Measurements from ENCODE around the gene STK25. TPM values are rescaled to one million over a fixed set of nuclear protein-coding genes. Genes with fewer than 3 reads are reported as not detected.

STK25 gene
- polyA plus RNA-seq, 1 donor from 2014 or later: 580 TPM

DNA sequence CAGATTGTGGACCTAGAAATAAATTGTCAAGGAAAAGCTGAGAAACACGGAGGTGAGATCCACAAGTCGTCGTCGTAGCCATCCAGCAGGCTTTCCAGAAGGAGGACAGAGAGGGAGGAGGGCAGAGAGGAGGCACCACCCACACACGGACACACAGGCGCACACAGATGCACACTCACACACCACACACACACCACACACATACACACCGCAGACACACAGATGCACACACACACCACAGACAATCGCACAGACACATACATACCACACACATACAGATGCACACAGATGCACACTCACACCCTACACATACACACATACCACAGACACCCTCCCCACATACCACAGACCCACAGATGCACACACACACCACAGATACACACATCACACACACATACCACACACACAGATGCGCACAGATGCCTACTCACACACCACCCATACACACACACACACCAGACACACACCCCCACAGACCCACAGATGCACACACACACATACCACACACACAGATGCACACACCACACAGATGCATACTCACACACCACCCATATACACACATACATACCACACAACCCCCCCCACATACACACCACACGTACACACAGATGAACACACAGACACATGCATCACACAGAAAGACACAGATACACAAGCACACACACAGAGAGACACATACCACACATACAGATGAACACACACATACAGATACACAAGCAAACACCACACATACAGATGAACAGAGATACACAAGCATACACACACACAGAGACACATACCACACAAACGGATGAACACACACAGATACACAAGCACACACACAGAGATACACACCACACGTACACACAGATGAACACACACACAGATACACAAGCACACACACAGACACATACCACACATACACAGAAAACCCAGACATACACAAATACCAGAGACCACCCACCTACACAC, 37.4 kb upstream of the STK25 start:
- H3K4me2 ChIP-seq (ENCODE audit: low read length): no peak overlapping the region
- H3K9ac ChIP-seq (ENCODE audit: low read length): no peak overlapping the region

DNA sequence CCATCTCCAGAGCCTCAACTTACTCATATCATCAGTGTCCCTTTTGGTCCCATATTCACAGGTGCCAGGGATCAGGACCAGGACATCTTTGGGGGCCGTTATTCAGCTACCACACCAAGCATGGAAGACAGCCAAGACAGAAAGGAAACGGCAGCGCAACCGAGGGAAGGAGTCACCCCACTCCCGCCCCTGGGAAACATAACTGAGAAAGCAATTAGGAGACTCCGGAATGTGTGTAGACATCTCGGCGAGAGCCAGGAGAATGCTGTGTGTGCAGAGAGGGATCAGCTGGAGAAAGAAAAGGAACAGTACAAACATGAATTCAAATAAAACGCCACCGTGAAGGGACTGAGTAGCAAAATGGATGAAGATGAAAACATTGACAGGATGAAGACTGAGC, 36.7 kb upstream of the STK25 start:
- H3K27me3 ChIP-seq (ENCODE audit: insufficient read depth, low read depth, low read length): peaks cover 28% of the 10 kb centered on the region
- no peaks in the 10 kb centered on the region for H4K20me1 ChIP-seq (ENCODE audit: insufficient read depth)
- no peak overlapping the region for H3K9ac ChIP-seq (ENCODE audit: low read length)
- H3F3A ChIP-seq (ENCODE audit: insufficient read depth, low read length, poor library complexity, severe bottlenecking): no peaks in the 10 kb centered on the region
- no peaks in the 10 kb centered on the region for H3K9me3 ChIP-seq (ENCODE audit: low read length)
- H3K4me2 ChIP-seq (ENCODE audit: low read length): no peak overlapping the region
- TF ChIP-seq MXI1 (conservative IDR thresholded peaks at IDR 0.05; ENCODE audit: poor library complexity, severe bottlenecking): no peak
- no peak for TF ChIP-seq POLR2AphosphoS5 (IDR thresholded peaks at IDR 0.05)
- no peak for TF ChIP-seq SMC3 (conservative IDR thresholded peaks at IDR 0.05; ENCODE audit: poor library complexity)
- TF ChIP-seq RAD21 (conservative IDR thresholded peaks at IDR 0.05): no peak
- TF ChIP-seq, protein P1, sequence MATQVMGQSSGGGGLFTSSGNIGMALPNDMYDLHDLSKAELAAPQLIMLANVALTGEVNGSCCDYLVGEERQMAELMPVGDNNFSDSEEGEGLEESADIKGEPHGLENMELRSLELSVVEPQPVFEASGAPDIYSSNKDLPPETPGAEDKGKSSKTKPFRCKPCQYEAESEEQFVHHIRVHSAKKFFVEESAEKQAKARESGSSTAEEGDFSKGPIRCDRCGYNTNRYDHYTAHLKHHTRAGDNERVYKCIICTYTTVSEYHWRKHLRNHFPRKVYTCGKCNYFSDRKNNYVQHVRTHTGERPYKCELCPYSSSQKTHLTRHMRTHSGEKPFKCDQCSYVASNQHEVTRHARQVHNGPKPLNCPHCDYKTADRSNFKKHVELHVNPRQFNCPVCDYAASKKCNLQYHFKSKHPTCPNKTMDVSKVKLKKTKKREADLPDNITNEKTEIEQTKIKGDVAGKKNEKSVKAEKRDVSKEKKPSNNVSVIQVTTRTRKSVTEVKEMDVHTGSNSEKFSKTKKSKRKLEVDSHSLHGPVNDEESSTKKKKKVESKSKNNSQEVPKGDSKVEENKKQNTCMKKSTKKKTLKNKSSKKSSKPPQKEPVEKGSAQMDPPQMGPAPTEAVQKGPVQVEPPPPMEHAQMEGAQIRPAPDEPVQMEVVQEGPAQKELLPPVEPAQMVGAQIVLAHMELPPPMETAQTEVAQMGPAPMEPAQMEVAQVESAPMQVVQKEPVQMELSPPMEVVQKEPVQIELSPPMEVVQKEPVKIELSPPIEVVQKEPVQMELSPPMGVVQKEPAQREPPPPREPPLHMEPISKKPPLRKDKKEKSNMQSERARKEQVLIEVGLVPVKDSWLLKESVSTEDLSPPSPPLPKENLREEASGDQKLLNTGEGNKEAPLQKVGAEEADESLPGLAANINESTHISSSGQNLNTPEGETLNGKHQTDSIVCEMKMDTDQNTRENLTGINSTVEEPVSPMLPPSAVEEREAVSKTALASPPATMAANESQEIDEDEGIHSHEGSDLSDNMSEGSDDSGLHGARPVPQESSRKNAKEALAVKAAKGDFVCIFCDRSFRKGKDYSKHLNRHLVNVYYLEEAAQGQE (IDR thresholded peaks at IDR 0.05; ENCODE audit: borderline replicate concordance): no peak
- no peak for TF ChIP-seq EP300 (conservative IDR thresholded peaks at IDR 0.05; ENCODE audit: poor library complexity, severe bottlenecking)
- TF ChIP-seq EZH2 (IDR thresholded peaks at IDR 0.05; ENCODE audit: borderline replicate concordance, insufficient read depth, low read length, poor library complexity, severe bottlenecking): no peak
- TF ChIP-seq, protein P2, sequence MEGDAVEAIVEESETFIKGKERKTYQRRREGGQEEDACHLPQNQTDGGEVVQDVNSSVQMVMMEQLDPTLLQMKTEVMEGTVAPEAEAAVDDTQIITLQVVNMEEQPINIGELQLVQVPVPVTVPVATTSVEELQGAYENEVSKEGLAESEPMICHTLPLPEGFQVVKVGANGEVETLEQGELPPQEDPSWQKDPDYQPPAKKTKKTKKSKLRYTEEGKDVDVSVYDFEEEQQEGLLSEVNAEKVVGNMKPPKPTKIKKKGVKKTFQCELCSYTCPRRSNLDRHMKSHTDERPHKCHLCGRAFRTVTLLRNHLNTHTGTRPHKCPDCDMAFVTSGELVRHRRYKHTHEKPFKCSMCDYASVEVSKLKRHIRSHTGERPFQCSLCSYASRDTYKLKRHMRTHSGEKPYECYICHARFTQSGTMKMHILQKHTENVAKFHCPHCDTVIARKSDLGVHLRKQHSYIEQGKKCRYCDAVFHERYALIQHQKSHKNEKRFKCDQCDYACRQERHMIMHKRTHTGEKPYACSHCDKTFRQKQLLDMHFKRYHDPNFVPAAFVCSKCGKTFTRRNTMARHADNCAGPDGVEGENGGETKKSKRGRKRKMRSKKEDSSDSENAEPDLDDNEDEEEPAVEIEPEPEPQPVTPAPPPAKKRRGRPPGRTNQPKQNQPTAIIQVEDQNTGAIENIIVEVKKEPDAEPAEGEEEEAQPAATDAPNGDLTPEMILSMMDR (IDR thresholded peaks at IDR 0.05; ENCODE audit: poor library complexity, severe bottlenecking): no peak
- no peak for TF ChIP-seq TAF1 (IDR thresholded peaks at IDR 0.05; ENCODE audit: low read depth)
- H3K27ac ChIP-seq (ENCODE audit: low read length): no peak overlapping the region
- no peaks in the 10 kb centered on the region for H3K36me3 ChIP-seq (ENCODE audit: insufficient read depth, low read length)
- no peak overlapping the region for H2AFZ ChIP-seq (ENCODE audit: low read depth, low read length)
- H3K79me2 ChIP-seq (replicated peaks; ENCODE audit: insufficient read depth, low read length): no peaks in the 10 kb centered on the region
- H3K4me3 ChIP-seq (ENCODE audit: low read length): no peak overlapping the region
- H3K9me2 ChIP-seq (ENCODE audit: insufficient read depth, low read length): no peaks in the 10 kb centered on the region

More for the DNA sequence above, 37.4 kb upstream of the STK25 start:
- Histone ChIP-seq H3K36me3 (ENCODE audit: insufficient read depth, low read length) (no peaks in the 10 kb centered on the region), H3K4me3 (ENCODE audit: low read length) (no peak overlapping the region), H4K20me1 (ENCODE audit: insufficient read depth) (no peaks in the 10 kb centered on the region), H3K27ac (ENCODE audit: low read length) (no peak overlapping the region), H3K9me3 (ENCODE audit: low read length) (no peaks in the 10 kb centered on the region), H3K79me2 (replicated peaks; ENCODE audit: insufficient read depth, low read length) (no peaks in the 10 kb centered on the region), H3K27me3 (ENCODE audit: insufficient read depth, low read depth, low read length) (peaks cover 21% of the 10 kb centered on the region), H2AFZ (ENCODE audit: low read depth, low read length) (no peak overlapping the region), H3F3A (ENCODE audit: insufficient read depth, low read length, poor library complexity, severe bottlenecking) (no peaks in the 10 kb centered on the region), H3K9me2 (ENCODE audit: insufficient read depth, low read length) (no peaks in the 10 kb centered on the region)
- no peak for TF ChIP-seq TAF1 (IDR thresholded peaks at IDR 0.05; ENCODE audit: low read depth)
- no peak for TF ChIP-seq RAD21 (conservative IDR thresholded peaks at IDR 0.05)
- no peak for TF ChIP-seq EZH2 (IDR thresholded peaks at IDR 0.05; ENCODE audit: borderline replicate concordance, insufficient read depth, low read length, poor library complexity, severe bottlenecking)
